ENCODE data around the gene DEFB129. TPM values are rescaled to one million over a fixed set of nuclear protein-coding genes. Genes with fewer than 3 reads are reported as not detected.
"Not testable (repeated sequence)": the region's sequence is repeated elsewhere in the genome, so short reads cannot be mapped to it uniquely, and the experiment has no call there.

The DEFB129 gene
- total RNA-seq (2014; rRNA removed; shearing (Covaris generic); ENCODE audit: low replicate concordance): not detected in 2 replicates

- no peaks in the 10 kb centered on the region for H3K9me2 ChIP-seq (replicated peaks; ENCODE audit: insufficient read depth, low read length)
- H3K36me3 ChIP-seq (ENCODE audit: insufficient read depth, low read length): no peaks in the 10 kb centered on the region
- H3K4me1 ChIP-seq (ENCODE audit: low read length): no peaks in the 10 kb centered on the region
- H3K27ac ChIP-seq (ENCODE audit: low read length): no peak within 1 kb of the TSS
- no peaks in the 10 kb centered on the region for H3K79me2 ChIP-seq (ENCODE audit: low read length)
- H3K9me3 ChIP-seq (ENCODE audit: low read length): no peaks in the 10 kb centered on the region
- H4K20me1 ChIP-seq (ENCODE audit: insufficient read depth, low read depth, low read length): no peaks in the 10 kb centered on the region
- no peaks in the 10 kb centered on the region for H3K27me3 ChIP-seq (ENCODE audit: low read length)
- no peak within 1 kb of the TSS for H3K4me3 ChIP-seq (ENCODE audit: low read length)
- DNase-seq: no peak
- H3K9ac ChIP-seq (ENCODE audit: low read length): no peak within 1 kb of the TSS
- no peak within 1 kb of the TSS; the same call in 1 of the 2 replicates for H2AFZ ChIP-seq (ENCODE audit: low read length)
- no peak within 1 kb of the TSS for H3K4me2 ChIP-seq (ENCODE audit: low read depth, low read length, poor library complexity, severe bottlenecking)
These were observed at the start of gene DEFB129 for GRCh38 chr20:226958-227357. Gene DEFB129, plus strand, starts transcription at chr20:227258. Its CDS starts 31 bp downstream, at chr20:227289.

- no peak overlapping the region for H3K4me2 ChIP-seq (ENCODE audit: low read depth, low read length, poor library complexity, severe bottlenecking)
- H3K9ac ChIP-seq (ENCODE audit: low read length): no peak overlapping the region
- no peak overlapping the region for H2AFZ ChIP-seq (ENCODE audit: low read length)
- DNase-seq: no peak
- no peak overlapping the region for H3K4me3 ChIP-seq (ENCODE audit: low read length)
- H3K27ac ChIP-seq (ENCODE audit: low read length): no peak overlapping the region
- no peaks in the 10 kb centered on the region for H3K4me1 ChIP-seq (ENCODE audit: low read length)
- H3K36me3 ChIP-seq (ENCODE audit: insufficient read depth, low read length): no peaks in the 10 kb centered on the region
- no peaks in the 10 kb centered on the region for H3K9me3 ChIP-seq (ENCODE audit: low read length)
- H3K27me3 ChIP-seq (ENCODE audit: low read length): no peaks in the 10 kb centered on the region
- no peaks in the 10 kb centered on the region for H4K20me1 ChIP-seq (ENCODE audit: insufficient read depth, low read depth, low read length)
- no peaks in the 10 kb centered on the region for H3K9me2 ChIP-seq (replicated peaks; ENCODE audit: insufficient read depth, low read length)
- no peaks in the 10 kb centered on the region for H3K79me2 ChIP-seq (ENCODE audit: low read length)
These were observed 42.8 kb upstream of the DEFB129 start for GRCh38 chr20:184288-184687.

GRCh38 chr20:187733-188132, 39.3 kb upstream of the DEFB129 start:
- Histone ChIP-seq H3K4me3 (ENCODE audit: low read length) (no peak overlapping the region), H3K9ac (ENCODE audit: low read length) (no peak overlapping the region), H3K27ac (ENCODE audit: low read length) (no peak overlapping the region), H3K4me2 (ENCODE audit: low read depth, low read length, poor library complexity, severe bottlenecking) (no peak overlapping the region), H4K20me1 (ENCODE audit: insufficient read depth, low read depth, low read length) (no peaks in the 10 kb centered on the region), H3K4me1 (ENCODE audit: low read length) (no peaks in the 10 kb centered on the region), H3K9me2 (replicated peaks; ENCODE audit: insufficient read depth, low read length) (no peaks in the 10 kb centered on the region), H3K27me3 (ENCODE audit: low read length) (no peaks in the 10 kb centered on the region), H3K79me2 (ENCODE audit: low read length) (no peaks in the 10 kb centered on the region), H3K36me3 (ENCODE audit: insufficient read depth, low read length) (no peaks in the 10 kb centered on the region), H3K9me3 (ENCODE audit: low read length) (no peaks in the 10 kb centered on the region), H2AFZ (ENCODE audit: low read length) (no peak overlapping the region)
- no peak for DNase-seq

- H3K4me3 ChIP-seq (ENCODE audit: low read length): no peak within 1 kb of the TSS
- H3K9me3 ChIP-seq (ENCODE audit: low read length): no peaks in the 10 kb centered on the region
- no peaks in the 10 kb centered on the region for H3K79me2 ChIP-seq (ENCODE audit: low read length)
- H3K36me3 ChIP-seq (ENCODE audit: insufficient read depth, low read length): no peaks in the 10 kb centered on the region
- H3K9me2 ChIP-seq (replicated peaks; ENCODE audit: insufficient read depth, low read length): no peaks in the 10 kb centered on the region
- no peaks in the 10 kb centered on the region for H3K27me3 ChIP-seq (ENCODE audit: low read length)
- no peak within 1 kb of the TSS for H3K9ac ChIP-seq (ENCODE audit: low read length)
- no peak within 1 kb of the TSS for H2AFZ ChIP-seq (ENCODE audit: low read length)
- no peaks in the 10 kb centered on the region for H3K4me1 ChIP-seq (ENCODE audit: low read length)
- no peak within 1 kb of the TSS for H3K4me2 ChIP-seq (ENCODE audit: low read depth, low read length, poor library complexity, severe bottlenecking)
- no peaks in the 10 kb centered on the region for H4K20me1 ChIP-seq (ENCODE audit: insufficient read depth, low read depth, low read length)
- no peak within 1 kb of the TSS for H3K27ac ChIP-seq (ENCODE audit: low read length)
- no peak for DNase-seq
These were observed 37.4 kb upstream of the DEFB129 start, which contains the start of gene DEFB128 for GRCh38 chr20:189611-190010. Gene DEFB128, minus strand, starts transcription at chr20:189711. Its CDS starts 88 bp downstream, at chr20:189623.

GRCh38 chr20:198225-198624, 28.8 kb upstream of the DEFB129 start:
- Histone ChIP-seq H3K9me2 (replicated peaks; ENCODE audit: insufficient read depth, low read length) (no peaks in the 10 kb centered on the region), H3K9ac (ENCODE audit: low read length) (no peak overlapping the region), H3K27ac (ENCODE audit: low read length) (no peak overlapping the region), H3K4me2 (ENCODE audit: low read depth, low read length, poor library complexity, severe bottlenecking) (no peak overlapping the region), H3K79me2 (ENCODE audit: low read length) (no peaks in the 10 kb centered on the region), H3K36me3 (ENCODE audit: insufficient read depth, low read length) (no peaks in the 10 kb centered on the region), H3K9me3 (ENCODE audit: low read length) (no peaks in the 10 kb centered on the region), H4K20me1 (ENCODE audit: insufficient read depth, low read depth, low read length) (no peaks in the 10 kb centered on the region), H3K4me3 (ENCODE audit: low read length) (no peak overlapping the region), H3K27me3 (ENCODE audit: low read length) (no peaks in the 10 kb centered on the region), H2AFZ (ENCODE audit: low read length) (no peak overlapping the region), H3K4me1 (ENCODE audit: low read length) (no peaks in the 10 kb centered on the region)
- peak; percentile 9 for DNase-seq

GRCh38 chr20:199996-200395, 27.1 kb upstream of the DEFB129 start:
- H3K27me3 ChIP-seq (ENCODE audit: low read length): no peaks in the 10 kb centered on the region
- no peak overlapping the region for H3K27ac ChIP-seq (ENCODE audit: low read length)
- H4K20me1 ChIP-seq (ENCODE audit: insufficient read depth, low read depth, low read length): no peaks in the 10 kb centered on the region
- no peak overlapping the region for H3K4me3 ChIP-seq (ENCODE audit: low read length)
- H3K4me2 ChIP-seq (ENCODE audit: low read depth, low read length, poor library complexity, severe bottlenecking): no peak overlapping the region
- DNase-seq: peak; percentile 5
- no peaks in the 10 kb centered on the region for H3K36me3 ChIP-seq (ENCODE audit: insufficient read depth, low read length)
- H3K9me2 ChIP-seq (replicated peaks; ENCODE audit: insufficient read depth, low read length): no peaks in the 10 kb centered on the region
- no peaks in the 10 kb centered on the region for H3K9me3 ChIP-seq (ENCODE audit: low read length)
- H3K4me1 ChIP-seq (ENCODE audit: low read length): no peaks in the 10 kb centered on the region
- no peak overlapping the region for H3K9ac ChIP-seq (ENCODE audit: low read length)
- no peaks in the 10 kb centered on the region for H3K79me2 ChIP-seq (ENCODE audit: low read length)
- no peak overlapping the region for H2AFZ ChIP-seq (ENCODE audit: low read length)

GRCh38 chr20:203630-204029, 23.4 kb upstream of the DEFB129 start:
- not testable (repeated sequence) for H3K36me3 ChIP-seq (ENCODE audit: insufficient read depth, low read length); H3K27me3 ChIP-seq (ENCODE audit: low read length); H3K9me2 ChIP-seq (replicated peaks; ENCODE audit: insufficient read depth, low read length); H3K9me3 ChIP-seq (ENCODE audit: low read length); H3K27ac ChIP-seq (ENCODE audit: low read length); H4K20me1 ChIP-seq (ENCODE audit: insufficient read depth, low read depth, low read length); H3K4me1 ChIP-seq (ENCODE audit: low read length); DNase-seq; H2AFZ ChIP-seq (ENCODE audit: low read length); H3K79me2 ChIP-seq (ENCODE audit: low read length); H3K4me3 ChIP-seq (ENCODE audit: low read length); H3K9ac ChIP-seq (ENCODE audit: low read length); H3K4me2 ChIP-seq (ENCODE audit: low read depth, low read length, poor library complexity, severe bottlenecking)

- H3K9ac ChIP-seq (ENCODE audit: low read length): no peak overlapping the region
- no peaks in the 10 kb centered on the region for H3K27me3 ChIP-seq (ENCODE audit: low read length)
- no peak overlapping the region for H3K4me2 ChIP-seq (ENCODE audit: low read depth, low read length, poor library complexity, severe bottlenecking)
- no peak overlapping the region for H3K27ac ChIP-seq (ENCODE audit: low read length)
- peak; percentile 74 for DNase-seq
- no peaks in the 10 kb centered on the region for H3K79me2 ChIP-seq (ENCODE audit: low read length)
- H2AFZ ChIP-seq (ENCODE audit: low read length): no peak overlapping the region
- H3K9me2 ChIP-seq (replicated peaks; ENCODE audit: insufficient read depth, low read length): no peaks in the 10 kb centered on the region
- H3K4me3 ChIP-seq (ENCODE audit: low read length): no peak overlapping the region
- H3K9me3 ChIP-seq (ENCODE audit: low read length): no peaks in the 10 kb centered on the region
- no peaks in the 10 kb centered on the region for H3K4me1 ChIP-seq (ENCODE audit: low read length)
- H4K20me1 ChIP-seq (ENCODE audit: insufficient read depth, low read depth, low read length): no peaks in the 10 kb centered on the region
- no peaks in the 10 kb centered on the region for H3K36me3 ChIP-seq (ENCODE audit: insufficient read depth, low read length)
These were observed 18.0 kb upstream of the DEFB129 start for GRCh38 chr20:208942-209566.

All from Karpas-422 (cell line).